Uterus (tissue), 4 donors: ENCODE results near the gene AGPAT3. TPM values are rescaled to one million over a fixed set of nuclear protein-coding genes. Genes with fewer than 3 reads are reported as not detected.

Experiments
- DNase-seq, 2 donors: peaks; one replicate each; pipeline ENCODE4 v3.0.0-alpha.2; 2019 to 2020
- H3K27ac ChIP-seq, 2 donors: fragments of 200-600 bp; sonication (generic); 1 replicate in 1 of 2; 2 replicates in 1 of 2; pipeline ENCODE4 v1.5.1; 2016 to 2018
- H3K27me3 ChIP-seq, 2 donors: fragments of 200-600 bp; sonication (generic); one replicate each; pipeline ENCODE4 v1.5.1; 2018 to 2019; ENCODE audit warnings: control low read depth in 1 of 2
- H3K36me3 ChIP-seq, 2 donors: fragments of 200-600 bp; sonication (generic); one replicate each; pipeline ENCODE4 v1.5.1; 2019; ENCODE audit warnings: control low read depth in 1 of 2
- H3K4me1 ChIP-seq, 2 donors: fragments of 200-600 bp; sonication (generic); one replicate each; pipeline ENCODE4 v1.5.1; 2018 to 2019; ENCODE audit warnings: control low read depth in 1 of 2
- H3K4me3 ChIP-seq, 2 donors: fragments of 200-600 bp; sonication (generic); 1 replicate in 1 of 2; 2 replicates in 1 of 2; pipeline ENCODE4 v1.5.1; 2018 to 2019; ENCODE audit warnings: mild to moderate bottlenecking in 1 of 2
- H3K9me3 ChIP-seq, 2 donors: fragments of 200-600 bp; sonication (generic); one replicate each; pipeline ENCODE4 v1.5.1; 2019; ENCODE audit warnings: control low read depth in 1 of 2
- POLR2A ChIP-seq, 2 donors: fragments of 450-650 bp; IDR thresholded peaks; one replicate each; pipeline ENCODE4 v1.6.1; 2016; ENCODE audit warnings: antibody characterized with exemption in 2 of 2, mild to moderate bottlenecking in 1 of 2, moderate library complexity in 1 of 2
- intact Hi-C: fragments of 100-400 bp; cut with DNase I; formaldehyde crosslinking; loops from one replicate; pipeline ENCODE4 v1.15.1; 2023; ENCODE audit warnings: low total_unique reads
- total RNA-seq, 4 donors: library from RNA; depleted of rRNA in 3 of 4; stranded (reverse); fragments of >200 nt in 3 of 4; gene quantifications; one replicate each; pipeline versions ENCODE4 v1.1.0 to v1.2.4, GENCODE V29; 2014 to 2023
- TF ChIP-seq, protein P1 (sequence below), 4 experiments: fragments of 200-600 bp in 2 of 4; fragments of 450-650 bp in 2 of 4; sonication (generic) in 2 of 4; IDR thresholded peaks; one replicate each; pipeline ENCODE4 v1.5.1; 2016 to 2019; ENCODE audit warnings: antibody characterized with exemption in 4 of 4, mild to moderate bottlenecking in 2 of 4, moderate library complexity in 1 of 4
- donor health status: DM: yes; HTN: yes; CAD: no.

Gene AGPAT3
- total RNA-seq, 4 donors from 2014 or later: 6.8 to 43.4 (median 28.4) TPM

DNA sequence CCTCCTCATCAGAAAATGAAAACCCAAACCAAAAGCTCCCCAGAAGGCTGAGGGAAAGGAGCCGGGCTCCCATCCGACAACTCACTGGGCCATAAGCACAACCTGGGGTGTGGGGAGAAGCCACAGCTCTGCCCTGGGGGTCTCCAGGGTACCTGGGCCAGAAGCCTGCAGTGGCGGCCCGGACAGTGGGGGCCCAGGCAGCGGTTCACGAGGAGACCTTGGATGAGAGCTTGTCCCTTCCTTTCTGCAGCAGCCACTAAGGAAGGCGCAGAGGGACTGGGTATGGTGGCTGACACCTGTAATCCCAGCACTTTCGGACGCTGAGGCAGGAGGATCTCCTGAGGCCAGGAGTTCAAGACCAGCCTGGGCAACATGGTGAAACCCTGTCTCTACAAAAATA is 129.6 kb downstream of the AGPAT3 start:
- Histone ChIP-seq H3K4me3 (no peak overlapping the region), H3K9me3 (no peaks in the 10 kb centered on the region), H3K4me1 (no peaks in the 10 kb centered on the region), H3K27ac (no peak overlapping the region), H3K27me3 (no peaks in the 10 kb centered on the region), H3K36me3 (no peaks in the 10 kb centered on the region)
- no peak for DNase-seq
- no peak for TF ChIP-seq POLR2A (IDR thresholded peaks at IDR 0.05)
- TF ChIP-seq, protein P1, sequence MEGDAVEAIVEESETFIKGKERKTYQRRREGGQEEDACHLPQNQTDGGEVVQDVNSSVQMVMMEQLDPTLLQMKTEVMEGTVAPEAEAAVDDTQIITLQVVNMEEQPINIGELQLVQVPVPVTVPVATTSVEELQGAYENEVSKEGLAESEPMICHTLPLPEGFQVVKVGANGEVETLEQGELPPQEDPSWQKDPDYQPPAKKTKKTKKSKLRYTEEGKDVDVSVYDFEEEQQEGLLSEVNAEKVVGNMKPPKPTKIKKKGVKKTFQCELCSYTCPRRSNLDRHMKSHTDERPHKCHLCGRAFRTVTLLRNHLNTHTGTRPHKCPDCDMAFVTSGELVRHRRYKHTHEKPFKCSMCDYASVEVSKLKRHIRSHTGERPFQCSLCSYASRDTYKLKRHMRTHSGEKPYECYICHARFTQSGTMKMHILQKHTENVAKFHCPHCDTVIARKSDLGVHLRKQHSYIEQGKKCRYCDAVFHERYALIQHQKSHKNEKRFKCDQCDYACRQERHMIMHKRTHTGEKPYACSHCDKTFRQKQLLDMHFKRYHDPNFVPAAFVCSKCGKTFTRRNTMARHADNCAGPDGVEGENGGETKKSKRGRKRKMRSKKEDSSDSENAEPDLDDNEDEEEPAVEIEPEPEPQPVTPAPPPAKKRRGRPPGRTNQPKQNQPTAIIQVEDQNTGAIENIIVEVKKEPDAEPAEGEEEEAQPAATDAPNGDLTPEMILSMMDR (IDR thresholded peaks at IDR 0.05): no peak
- intact Hi-C loops: no loop called here

DNA sequence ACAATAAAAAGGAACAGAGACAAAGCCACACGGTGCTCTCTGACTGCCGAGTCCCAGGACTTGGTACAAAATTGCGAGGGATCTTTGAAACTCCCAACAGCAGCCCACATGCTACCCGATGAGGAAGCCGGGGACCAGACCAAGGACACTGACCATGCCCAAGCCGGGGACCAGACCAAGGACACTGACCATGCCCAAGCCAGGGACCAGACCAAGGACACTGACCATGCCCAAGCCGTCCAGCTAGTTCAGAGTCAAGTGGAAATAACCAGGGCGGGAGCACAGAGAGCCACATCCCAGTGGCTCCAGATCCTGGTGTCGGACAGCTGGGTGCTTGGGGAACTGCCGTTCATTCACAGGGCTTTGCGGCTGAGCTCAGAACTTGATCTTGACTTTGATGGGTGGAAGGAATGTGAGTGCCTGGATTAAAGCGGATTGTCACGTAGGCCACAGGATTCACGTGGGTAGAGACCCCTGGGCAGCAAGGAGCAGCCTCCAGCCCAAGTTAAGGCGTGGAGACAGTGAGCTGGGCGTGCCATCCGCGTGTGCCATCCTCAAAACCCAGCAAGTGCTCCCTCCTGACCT is 130.6 kb downstream of the AGPAT3 start:
- no peak overlapping the region for H3K4me3 ChIP-seq
- no peak for TF ChIP-seq POLR2A (IDR thresholded peaks at IDR 0.05)
- TF ChIP-seq, protein P1 (IDR thresholded peaks at IDR 0.05): no peak
- intact Hi-C loops: no loop called here
- no peaks in the 10 kb centered on the region for H3K36me3 ChIP-seq
- no peak overlapping the region for H3K27ac ChIP-seq
- DNase-seq: no peak
- H3K27me3 ChIP-seq: no peaks in the 10 kb centered on the region
- H3K4me1 ChIP-seq: no peaks in the 10 kb centered on the region
- no peaks in the 10 kb centered on the region for H3K9me3 ChIP-seq

- H3K36me3 ChIP-seq: no peaks in the 10 kb centered on the region
- no peak overlapping the region for H3K27ac ChIP-seq
- no peak for TF ChIP-seq POLR2A (IDR thresholded peaks at IDR 0.05)
- TF ChIP-seq, protein P1 (IDR thresholded peaks at IDR 0.05): no peak
- no peaks in the 10 kb centered on the region for H3K27me3 ChIP-seq
- DNase-seq: no peak
- H3K4me1 ChIP-seq: no peaks in the 10 kb centered on the region
- intact Hi-C loops: no loop called here
- no peaks in the 10 kb centered on the region for H3K9me3 ChIP-seq
- no peak overlapping the region for H3K4me3 ChIP-seq
These were observed 133.0 kb downstream of the AGPAT3 start for GRCh38 chr21:43997766-43998742.

- H3K27ac ChIP-seq: no peak overlapping the region
- H3K27me3 ChIP-seq: no peaks in the 10 kb centered on the region
- intact Hi-C loops: no loop called here
- H3K4me1 ChIP-seq: no peaks in the 10 kb centered on the region
- no peaks in the 10 kb centered on the region for H3K36me3 ChIP-seq
- no peak for DNase-seq
- TF ChIP-seq, protein P1 (IDR thresholded peaks at IDR 0.05): no peak
- TF ChIP-seq POLR2A (IDR thresholded peaks at IDR 0.05): no peak
- H3K4me3 ChIP-seq: no peak overlapping the region
- no peaks in the 10 kb centered on the region for H3K9me3 ChIP-seq
These were observed 135.3 kb downstream of the AGPAT3 start for GRCh38 chr21:44000360-44000759.

DNA sequence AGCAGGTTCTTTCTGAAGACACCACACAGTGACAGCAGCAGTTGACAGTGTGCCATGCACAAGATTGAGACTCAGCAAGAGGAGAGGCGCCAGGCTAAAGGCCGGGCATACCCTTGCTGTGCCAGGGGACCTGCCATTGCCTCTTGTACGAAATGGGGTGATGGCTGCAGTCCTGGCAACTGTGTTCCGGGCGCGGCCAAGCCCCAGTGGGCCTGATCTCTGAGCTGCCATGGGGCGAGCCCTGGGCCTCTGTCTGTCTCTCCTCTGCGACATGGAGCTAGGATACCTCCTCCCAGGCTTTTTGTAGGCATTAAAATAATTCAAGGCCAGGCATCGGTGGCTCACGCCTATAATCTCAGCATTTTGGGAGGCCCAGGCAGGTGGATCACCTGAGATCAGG is 137.5 kb downstream of the AGPAT3 start:
- Histone ChIP-seq H3K36me3 (no peaks in the 10 kb centered on the region), H3K4me1 (no peaks in the 10 kb centered on the region), H3K27ac (no peak overlapping the region), H3K4me3 (no peak overlapping the region), H3K27me3 (no peaks in the 10 kb centered on the region), H3K9me3 (no peaks in the 10 kb centered on the region)
- DNase-seq: no peak
- no peak for TF ChIP-seq POLR2A (IDR thresholded peaks at IDR 0.05)
- TF ChIP-seq, protein P1 (IDR thresholded peaks at IDR 0.05): no peak
- intact Hi-C loops: no loop called here
